DMS79 treated with DMSO at 0.1 percent for 48 hours (cell line): ENCODE measurements around the gene TUSC2.

ENCODE experiments used
- DNase-seq: peaks from one replicate; lab custom pipeline; 2025; lab: John Stamatoyannopoulos, UW

Gene TUSC2

GRCh38 chr3:50327943-50328691 is at the start of gene TUSC2:
Gene TUSC2, minus strand, starts transcription at chr3:50328223. Its CDS starts 124 bp downstream, at chr3:50328099.
- peak; percentile 72 for DNase-seq

GRCh38 chr3:50375258-50375931 is 47.4 kb upstream of the TUSC2 start:
- DNase-seq = no peak

- no peak for DNase-seq
Observed at GRCh38 chr3:50374363-50375257, 46.6 kb upstream of the TUSC2 start.

GRCh38 chr3:50373146-50374051 is 45.4 kb upstream of the TUSC2 start:
- no peak for DNase-seq

- peak; percentile 3 for DNase-seq
Observed at GRCh38 chr3:50372349-50372748, 44.3 kb upstream of the TUSC2 start.

- no peak for DNase-seq
Observed at GRCh38 chr3:50371133-50371685, 43.2 kb upstream of the TUSC2 start.

GRCh38 chr3:50370594-50370993 is 42.6 kb upstream of the TUSC2 start:
- DNase-seq = no peak

- no peak for DNase-seq
Observed at GRCh38 chr3:50369012-50369670, 41.1 kb upstream of the TUSC2 start.

- DNase-seq = no peak
Observed at GRCh38 chr3:50365842-50366220, 37.8 kb upstream of the TUSC2 start.

GRCh38 chr3:50365080-50365841 is 37.2 kb upstream of the TUSC2 start:
- no peak for DNase-seq

GRCh38 chr3:50364573-50365079 is 36.6 kb upstream of the TUSC2 start:
- DNase-seq = no peak

- no peak for DNase-seq
Observed at GRCh38 chr3:50359760-50360110, 31.7 kb upstream of the TUSC2 start.

- DNase-seq = peak; percentile 92
Observed at GRCh38 chr3:50358911-50359759, 31.1 kb upstream of the TUSC2 start, which contains the start of gene TMEM115. Gene TMEM115, minus strand, starts transcription at chr3:50359521. Its CDS starts 458 bp downstream, at chr3:50359063.

GRCh38 chr3:50358355-50358910 is 30.4 kb upstream of the TUSC2 start:
- DNase-seq = no peak

GRCh38 chr3:50357481-50357880 is 29.5 kb upstream of the TUSC2 start:
- no peak for DNase-seq

- DNase-seq = no peak
Observed at GRCh38 chr3:50356553-50356952, 28.5 kb upstream of the TUSC2 start.

GRCh38 chr3:50355829-50356552 is 28.0 kb upstream of the TUSC2 start:
- no peak for DNase-seq

- DNase-seq = no peak
Observed at GRCh38 chr3:50354850-50355249, 26.8 kb upstream of the TUSC2 start.
